Panc1 (cell line): ENCODE measurements around the gene RNF130.

ENCODE experiments used
- POLR2AphosphoS5 ChIP-seq: IDR thresholded peaks from 2 replicates; pipeline ENCODE4 v1.6.1; 2012; ENCODE audit warnings: mild to moderate bottlenecking, low read depth, low read length, moderate library complexity
- REST ChIP-seq, 2 experiments: IDR thresholded peaks; 2 replicates each; pipeline ENCODE4 v1.6.1; 2011 to 2012; ENCODE audit warnings: low read depth in 2 of 2, control low read depth in 1 of 2, low read length in 1 of 2, mild to moderate bottlenecking in 1 of 2, moderate library complexity in 1 of 2; ENCODE audit not compliant: insufficient read depth in 1 of 2
- SIN3A ChIP-seq: IDR thresholded peaks from 2 replicates; pipeline ENCODE4 v1.6.1; 2012; ENCODE audit warnings: low read depth, mild to moderate bottlenecking, low read length, moderate library complexity, borderline replicate concordance; ENCODE audit not compliant: insufficient read depth

GRCh38 chr5:180095545-180095944, 24.0 kb upstream of the RNF130 start:
- TF ChIP-seq REST (IDR thresholded peaks at IDR 0.05; ENCODE audit: insufficient read depth in 1 of 2, low read depth in 2 of 2, low read length in 1 of 2) (no peak), POLR2AphosphoS5 (no peak), SIN3A (no peak)
